NCI-H748 (cell line): ENCODE measurements around the gene SBF2.
"Not testable (repeated sequence)": the region's sequence is repeated elsewhere in the genome, so short reads cannot be mapped to it uniquely, and the experiment has no call there.

Experiments used
- DNase-seq: peaks from one replicate; lab custom pipeline; 2025; ENCODE audit not compliant: unreplicated experiment; lab: John Stamatoyannopoulos, UW

Gene SBF2

GRCh38 chr11:9971894-9972293, 322.1 kb downstream of the SBF2 start:
- no peak for DNase-seq

- DNase-seq: no peak
Measured at GRCh38 chr11:9969068-9969467, 325.0 kb downstream of the SBF2 start.

- no peak for DNase-seq
Measured at GRCh38 chr11:9962722-9963121, 331.3 kb downstream of the SBF2 start.

- no peak for DNase-seq
Measured at GRCh38 chr11:9957072-9957471, 336.9 kb downstream of the SBF2 start.

DNA sequence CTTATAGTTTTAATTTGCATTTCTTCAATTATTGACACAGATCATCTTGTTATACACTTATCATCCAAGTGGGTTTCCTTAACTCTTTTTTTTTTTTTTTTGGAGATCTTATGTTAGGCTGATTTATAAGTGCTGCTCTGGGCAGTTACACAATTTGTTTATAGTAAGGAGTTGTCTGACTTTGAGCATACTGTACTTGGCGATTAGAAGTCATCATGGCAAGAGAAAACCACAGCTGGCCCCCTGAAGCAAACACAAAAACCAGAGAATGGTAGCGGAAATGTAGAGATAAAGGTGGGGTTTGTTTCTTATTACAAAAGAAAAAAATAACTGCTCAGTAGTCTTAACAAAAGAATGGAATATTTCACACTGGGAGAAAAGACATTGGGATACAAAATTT, 337.5 kb downstream of the SBF2 start:
- no peak for DNase-seq

GRCh38 chr11:9955391-9955790, 338.6 kb downstream of the SBF2 start:
- no peak for DNase-seq

DNA sequence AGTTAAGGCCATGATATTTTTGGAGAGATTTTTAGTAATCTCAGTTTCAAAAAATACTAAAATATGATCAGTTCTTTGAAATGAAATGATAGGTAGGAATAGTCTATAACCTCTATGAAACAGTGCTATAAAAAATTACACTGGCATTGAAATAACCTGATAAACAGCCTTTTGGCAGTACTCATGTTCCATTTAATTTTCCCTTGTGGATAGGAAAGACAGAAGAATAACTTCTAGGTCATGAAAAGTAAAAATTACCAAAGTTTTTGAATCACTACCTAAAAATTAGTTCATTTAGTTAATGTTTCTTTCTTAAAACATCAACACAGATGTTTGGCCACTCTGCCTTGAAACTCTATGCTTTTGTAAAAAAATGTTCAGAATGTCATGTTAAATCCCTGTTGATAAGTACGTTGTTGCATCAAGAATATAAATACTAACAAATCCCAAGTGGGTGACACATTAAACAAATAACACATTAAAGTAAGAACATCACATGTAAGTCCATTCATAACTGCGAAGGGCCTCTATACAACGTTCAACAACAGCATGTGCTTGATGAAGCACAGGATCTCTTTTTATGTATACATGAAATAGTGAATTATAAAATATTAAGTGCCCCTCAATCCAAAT, 339.9 kb downstream of the SBF2 start:
- DNase-seq: no peak

- DNase-seq: no peak
Measured at GRCh38 chr11:9952511-9953196, 341.4 kb downstream of the SBF2 start.

DNA sequence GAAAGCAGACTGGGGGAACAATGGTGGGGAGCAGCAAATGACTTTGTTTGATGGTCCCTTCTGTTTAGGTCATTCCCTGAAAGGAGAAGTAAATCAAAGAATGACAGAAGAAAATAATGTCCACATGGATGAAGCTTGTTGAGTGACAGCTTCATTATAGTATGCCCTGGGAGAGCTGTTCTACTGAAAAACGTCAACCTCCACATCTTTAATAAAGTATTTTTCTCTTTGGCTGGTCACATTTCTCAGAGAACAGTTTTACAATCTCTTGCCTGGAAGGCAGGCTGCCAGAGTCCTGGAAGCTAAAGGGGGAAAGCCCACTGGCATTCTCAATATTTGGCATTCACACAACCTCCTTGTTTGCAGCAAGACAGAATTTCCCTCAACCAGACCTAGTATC, 342.2 kb downstream of the SBF2 start:
- no peak for DNase-seq

DNA sequence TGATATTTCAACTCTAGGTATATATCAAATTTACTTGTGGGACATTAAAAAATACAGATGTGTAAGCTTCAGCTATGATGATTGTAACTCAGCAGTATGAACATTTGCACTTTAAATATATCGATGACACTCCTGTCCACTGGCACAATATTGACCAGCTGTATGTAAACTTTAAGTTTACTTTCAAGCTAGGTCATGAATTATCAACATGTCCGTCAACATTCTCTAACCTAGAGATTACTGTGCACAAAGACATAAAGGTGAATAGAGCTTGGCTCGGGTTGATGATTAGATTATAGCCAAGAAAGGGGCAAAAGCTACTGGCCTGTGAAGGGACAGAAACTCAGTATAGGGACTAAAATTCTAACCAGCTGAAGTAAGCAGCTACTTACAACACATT, 343.6 kb downstream of the SBF2 start:
- DNase-seq: no peak

- no peak for DNase-seq
Measured at GRCh38 chr11:9947231-9947864, 346.7 kb downstream of the SBF2 start.

- not testable (repeated sequence) for DNase-seq
Measured at GRCh38 chr11:9945680-9946079, 348.3 kb downstream of the SBF2 start.

DNA sequence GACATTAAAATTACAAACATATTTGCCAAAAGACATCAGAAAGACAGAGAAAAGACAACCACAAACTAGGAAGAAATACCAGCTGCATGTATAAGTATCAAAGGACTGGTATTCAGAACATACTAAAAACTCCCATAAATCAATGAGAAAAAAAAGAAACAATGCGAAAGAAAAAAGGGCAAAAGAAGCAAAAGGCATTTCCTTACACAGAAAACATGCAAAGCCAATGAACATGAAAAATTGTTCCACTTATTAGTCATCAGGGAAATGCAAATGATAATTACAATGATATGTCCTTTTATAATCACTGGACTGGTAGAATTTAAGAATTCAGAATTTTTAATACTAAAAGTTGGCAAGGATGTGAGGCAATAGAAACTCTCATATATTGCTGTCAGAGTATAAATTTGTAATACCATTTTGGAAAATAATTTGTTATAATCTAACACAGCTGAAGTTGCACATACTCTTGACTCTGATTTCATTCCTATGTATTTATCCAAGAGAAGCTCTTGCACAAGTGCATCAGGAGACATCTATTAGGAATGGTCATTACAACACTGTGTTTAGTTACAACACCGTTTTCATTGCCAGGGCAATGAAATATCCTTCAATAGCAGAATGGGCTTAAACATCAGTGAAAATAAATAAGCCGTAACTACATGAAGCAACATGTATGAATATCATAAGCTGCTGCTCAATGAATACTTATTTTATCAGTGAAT, 350.5 kb downstream of the SBF2 start:
- DNase-seq: no peak

DNA sequence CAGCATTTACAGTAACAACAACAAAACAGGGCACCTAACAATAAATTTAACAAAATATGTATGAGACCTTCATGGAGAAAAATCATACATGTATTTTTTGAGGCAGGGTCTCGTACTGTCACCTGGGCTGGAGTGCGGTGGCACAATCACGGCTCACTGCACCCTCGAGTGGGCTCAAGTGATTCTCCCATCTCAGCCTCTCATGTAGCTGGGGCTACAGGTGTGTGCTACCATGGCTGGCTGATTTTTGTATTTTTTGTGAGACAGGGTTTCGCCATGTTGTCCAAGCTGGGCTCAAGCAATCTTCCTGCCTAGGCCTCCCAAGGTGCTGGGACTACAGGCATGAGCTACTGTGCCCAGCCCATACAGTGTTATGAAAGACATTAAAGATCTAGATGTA, 352.0 kb downstream of the SBF2 start:
- no peak for DNase-seq

DNA sequence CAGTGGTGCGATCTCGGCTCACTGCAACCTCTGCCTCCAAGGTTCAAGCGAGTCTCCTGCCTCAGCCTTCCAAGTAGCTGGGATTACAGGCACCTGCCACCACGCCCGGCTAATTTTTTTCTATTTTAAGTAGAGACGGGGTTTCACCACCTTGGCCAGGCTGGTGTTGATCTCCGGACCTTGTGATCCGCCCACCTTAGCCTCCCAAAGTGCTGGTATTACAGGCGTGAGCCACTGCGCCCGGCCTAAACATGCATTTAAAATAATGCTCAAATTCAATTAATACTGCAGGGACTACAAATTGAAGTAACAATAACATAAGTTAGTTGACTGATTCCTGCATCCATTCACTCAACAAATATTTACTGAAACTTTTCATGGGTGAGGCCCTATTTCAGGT, 354.9 kb downstream of the SBF2 start:
- not testable (repeated sequence) for DNase-seq

DNA sequence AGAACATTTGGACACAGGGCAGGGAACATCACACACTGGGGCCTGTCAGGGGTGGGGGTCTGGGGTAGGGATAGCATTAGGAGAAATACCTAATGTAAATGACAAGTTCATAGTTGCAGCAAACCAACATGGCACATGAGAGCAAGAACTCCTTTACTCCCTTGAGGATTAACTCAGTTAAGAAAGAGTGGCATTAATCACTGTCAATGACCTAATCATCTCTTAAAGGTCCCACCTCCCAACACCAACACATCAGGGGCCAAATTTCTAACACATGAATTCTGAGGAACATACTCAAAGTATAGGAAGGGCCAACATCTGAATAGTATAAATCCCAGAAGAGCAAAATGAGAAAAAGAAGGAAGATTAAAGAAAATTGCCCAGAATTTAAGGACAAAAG, 357.3 kb downstream of the SBF2 start:
- DNase-seq: no peak

DNA sequence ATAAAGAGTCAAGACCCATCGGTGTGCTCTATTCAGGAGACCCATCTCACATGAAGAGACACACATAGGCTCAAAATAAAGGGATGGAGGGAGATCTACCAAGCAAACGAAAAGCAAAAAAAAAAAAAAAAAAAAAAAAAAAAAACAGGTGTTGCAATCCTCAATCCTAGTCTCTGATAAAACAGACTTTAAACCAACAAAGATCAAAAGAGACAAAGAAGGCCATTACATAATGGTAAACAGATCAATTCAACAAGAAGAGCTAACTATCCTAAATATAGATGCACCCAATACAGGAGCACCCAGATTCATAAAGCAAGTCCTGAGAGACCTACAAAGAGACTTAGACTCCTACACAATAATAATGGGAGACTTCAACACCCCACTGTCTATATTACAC, 361.2 kb downstream of the SBF2 start:
- not testable (repeated sequence) for DNase-seq

DNA sequence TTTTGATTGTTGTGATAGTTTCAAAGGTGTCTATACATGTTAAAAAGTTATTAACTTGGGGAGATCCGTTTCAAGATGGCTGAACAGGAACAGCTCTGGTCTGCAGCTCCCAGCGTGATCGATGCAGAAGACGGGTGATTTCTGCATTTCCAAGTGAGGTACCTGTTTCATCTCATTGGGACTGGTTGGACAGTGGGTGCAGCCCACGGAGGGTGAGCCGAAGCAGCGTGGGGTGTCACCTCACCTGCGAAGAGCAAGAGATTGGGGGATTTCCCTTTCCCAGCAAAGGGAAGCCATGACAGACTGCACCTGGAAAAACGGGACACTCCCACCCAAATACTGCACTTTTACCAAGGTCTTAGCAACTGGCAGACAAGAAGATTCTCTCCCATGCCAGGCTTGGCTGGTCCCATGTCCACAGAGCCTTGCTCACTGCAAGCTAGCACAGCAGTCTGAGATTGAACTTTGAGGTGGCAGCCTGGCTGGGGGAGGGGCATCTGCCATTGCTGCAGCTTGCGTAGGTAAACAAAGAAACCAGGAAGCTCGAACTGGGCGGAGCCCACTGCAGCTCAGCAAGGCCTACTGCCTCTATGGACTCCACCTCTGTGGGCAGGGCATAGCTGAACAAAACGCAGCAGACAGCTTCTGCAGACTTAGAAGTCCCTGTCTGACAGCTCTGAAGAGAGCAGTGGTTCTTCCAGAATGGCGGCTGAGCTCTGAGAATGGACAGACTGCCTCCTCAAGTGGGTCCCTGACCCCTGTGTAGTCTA, 363.3 kb downstream of the SBF2 start:
- peak; percentile 82 for DNase-seq

- no peak for DNase-seq
Measured at GRCh38 chr11:9927670-9928069, 366.3 kb downstream of the SBF2 start.

- no peak for DNase-seq
Measured at GRCh38 chr11:9923280-9923679, 370.7 kb downstream of the SBF2 start.

DNA sequence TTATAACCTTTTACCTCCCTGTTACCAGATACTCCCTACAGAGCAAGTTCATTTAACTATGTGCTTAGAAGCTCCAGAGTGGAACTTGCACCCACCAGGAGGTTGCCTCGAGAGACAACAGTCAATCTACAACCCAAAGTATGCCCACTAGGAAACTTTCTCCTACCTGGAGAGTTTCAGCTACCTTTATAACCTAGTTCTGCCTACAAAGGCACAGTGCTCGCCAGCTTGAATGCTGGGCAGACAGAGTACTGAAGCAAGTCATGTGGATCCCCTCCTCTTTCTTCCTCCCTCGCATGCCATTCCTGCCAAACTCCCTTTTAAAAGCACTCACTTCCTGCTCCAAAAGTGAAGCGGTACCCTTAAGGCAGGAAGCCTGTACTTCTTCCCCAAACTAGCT, 371.2 kb downstream of the SBF2 start:
- DNase-seq: no peak
